ACC112 (cell line): ENCODE results near the gene PCDHB3.
"Not testable (repeated sequence)": the region's sequence is repeated elsewhere in the genome, so short reads cannot be mapped to it uniquely, and the experiment has no call there.

Source experiments
- H2AFZ ChIP-seq: fragments of 200-600 bp; sonication (generic); one replicate; pipeline ENCODE4 v1.6.0; 2017; ENCODE audit warnings: antibody characterized with exemption, low read length; ENCODE audit not compliant: unreplicated experiment
- H3K27ac ChIP-seq: fragments of 200-600 bp; sonication (generic); 2 replicates; pipeline ENCODE4 v1.5.1; 2014; ENCODE audit warnings: low read depth, mild to moderate bottlenecking, antibody characterized with exemption, low read length, moderate library complexity
- H3K27me3 ChIP-seq: fragments of 200-600 bp; sonication (generic); 2 replicates; pipeline ENCODE4 v1.6.1; 2014; ENCODE audit warnings: mild to moderate bottlenecking, antibody characterized with exemption, low read length, moderate library complexity, mixed read lengths; ENCODE audit not compliant: insufficient read depth
- H3K36me3 ChIP-seq: fragments of 200-600 bp; sonication (generic); 2 replicates; pipeline ENCODE4 v1.6.1; 2016; ENCODE audit warnings: mild to moderate bottlenecking, antibody characterized with exemption, low read length, moderate library complexity, mixed read lengths; ENCODE audit not compliant: insufficient read depth
- H3K4me1 ChIP-seq: fragments of 200-600 bp; sonication (generic); one replicate; pipeline ENCODE4 v1.6.1; 2016; ENCODE audit warnings: low read length, mixed read lengths; ENCODE audit not compliant: insufficient read depth, unreplicated experiment, control insufficient read depth
- H3K4me3 ChIP-seq: fragments of 200-600 bp; sonication (generic); 2 replicates; pipeline ENCODE4 v1.5.1; 2014; ENCODE audit warnings: mild to moderate bottlenecking, low read depth, low read length
- H3K79me2 ChIP-seq: fragments of 200-600 bp; sonication (generic); one replicate; pipeline ENCODE4 v1.6.0; 2016; ENCODE audit warnings: low read length; ENCODE audit not compliant: control insufficient read depth, unreplicated experiment, insufficient read depth

The PCDHB3 gene

GRCh38 chr5:141100243-141100805, at the start of gene PCDHB3:
PCDHB3 (plus strand) TSS chr5:141100473; CDS start chr5:141100650, 177 bp downstream.
- Histone ChIP-seq H3K4me1 (no peaks in the 10 kb centered on the region), H3K27me3 (no peaks in the 10 kb centered on the region), H3K4me3 (no peak within 1 kb of the TSS), H3K27ac (no peak within 1 kb of the TSS), H2AFZ (no peak within 1 kb of the TSS), H3K36me3 (no peaks in the 10 kb centered on the region), H3K79me2 (no peaks in the 10 kb centered on the region)

DNA sequence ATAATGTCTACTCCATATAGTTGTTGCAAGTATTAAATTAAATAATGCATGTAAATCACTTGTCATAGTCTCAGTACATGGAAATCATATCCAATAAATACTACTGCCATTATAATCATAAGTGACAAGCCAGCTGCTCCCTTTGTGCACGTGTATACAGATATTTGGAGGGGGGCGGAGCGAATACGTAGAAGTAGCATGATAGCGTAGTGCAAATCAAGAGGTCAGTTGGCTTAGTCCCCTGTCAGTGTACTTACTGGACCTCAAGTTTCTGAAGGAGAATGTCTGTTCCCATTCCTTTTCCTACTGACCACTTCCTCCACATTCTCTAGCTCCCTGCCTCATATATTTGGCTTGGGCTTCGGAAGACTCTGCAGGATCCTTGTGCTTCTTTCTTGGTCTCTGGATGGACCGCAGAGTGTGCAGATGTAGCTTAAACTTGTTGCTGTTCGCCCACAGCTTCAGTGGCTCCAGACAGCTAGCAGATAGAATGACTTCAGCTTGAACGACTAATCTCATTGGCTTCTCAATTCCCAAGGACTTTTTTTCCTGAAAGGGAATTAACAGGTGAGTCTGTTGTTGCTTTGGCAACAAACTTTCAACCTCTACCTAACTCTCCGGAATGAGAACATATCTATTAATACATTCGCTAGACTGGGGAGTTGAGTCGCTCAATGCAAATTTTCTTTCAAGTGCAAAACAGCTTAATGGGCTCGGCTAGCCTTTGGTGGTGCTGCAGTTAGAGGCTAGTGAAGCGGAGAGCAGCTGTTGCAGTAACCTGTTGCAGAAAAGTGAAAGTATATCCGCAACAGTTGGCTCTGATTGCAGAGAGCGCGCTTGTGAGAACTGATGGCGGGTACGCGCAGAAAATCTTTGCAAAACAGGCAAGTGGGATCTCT, 49.4 kb upstream of the PCDHB3 start, which contains the start of gene PCDHB1:
Gene PCDHB1, plus strand, starts transcription at position 753 of the 899 bp plus-strand sequence. Its CDS starts 97 bp downstream, at position 850.
- Histone ChIP-seq H3K4me1 (no peaks in the 10 kb centered on the region), H3K4me3 (no peak within 1 kb of the TSS), H2AFZ (peak within 1 kb of the TSS; percentile 14), H3K79me2 (no peaks in the 10 kb centered on the region), H3K27ac (no peak within 1 kb of the TSS), H3K36me3 (no peaks in the 10 kb centered on the region), H3K27me3 (peaks cover 15% of the 10 kb centered on the region; the same call in 1 of the 2 replicates)

DNA sequence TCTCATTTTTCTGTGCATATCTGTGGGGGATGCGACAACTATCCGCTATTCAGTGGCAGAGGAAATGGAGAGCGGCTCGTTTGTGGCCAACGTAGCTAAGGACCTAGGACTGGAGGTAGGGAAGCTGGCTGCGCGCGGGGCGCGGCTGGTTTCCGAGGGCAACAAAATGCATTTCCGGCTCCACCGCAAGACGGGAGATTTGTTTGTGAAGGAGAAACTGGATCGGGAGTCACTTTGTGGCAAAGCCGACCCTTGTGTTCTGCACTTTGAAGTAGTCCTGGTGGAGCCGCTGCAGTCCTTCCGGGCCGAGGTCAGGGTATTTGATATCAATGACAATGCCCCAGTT, 48.8 kb upstream of the PCDHB3 start:
- no peaks in the 10 kb centered on the region for H3K36me3 ChIP-seq
- H3K4me1 ChIP-seq: no peaks in the 10 kb centered on the region
- peaks cover 15% of the 10 kb centered on the region; the same call in 1 of the 2 replicates for H3K27me3 ChIP-seq
- no peaks in the 10 kb centered on the region for H3K79me2 ChIP-seq
- peak overlapping the region; percentile 14 for H2AFZ ChIP-seq
- no peak overlapping the region for H3K27ac ChIP-seq
- no peak overlapping the region for H3K4me3 ChIP-seq

DNA sequence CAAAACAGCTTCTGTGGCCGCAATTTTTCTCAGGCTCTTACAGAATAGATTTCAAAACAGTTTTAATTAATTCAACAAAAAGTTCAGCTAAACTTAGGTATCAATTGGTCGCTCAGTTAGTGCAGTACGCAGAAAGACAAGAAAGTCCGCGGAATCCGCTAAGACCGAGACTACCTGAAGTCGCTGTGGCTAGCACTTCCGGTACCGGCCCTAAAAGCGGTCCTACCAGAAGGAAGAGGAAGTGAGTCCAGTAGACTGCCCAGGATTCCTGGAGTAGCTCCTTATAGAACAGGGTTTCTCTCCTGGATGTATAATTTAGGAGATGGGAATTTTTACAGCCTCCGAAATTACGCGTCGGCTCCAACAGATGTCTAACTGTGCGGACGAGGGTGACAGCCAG, 22.4 kb upstream of the PCDHB3 start:
- Histone ChIP-seq H3K79me2 (no peaks in the 10 kb centered on the region), H3K4me3 (no peak overlapping the region), H3K27ac (no peak overlapping the region), H3K27me3 (no peaks in the 10 kb centered on the region), H3K4me1 (no peaks in the 10 kb centered on the region), H2AFZ (no peak overlapping the region), H3K36me3 (no peaks in the 10 kb centered on the region)

DNA sequence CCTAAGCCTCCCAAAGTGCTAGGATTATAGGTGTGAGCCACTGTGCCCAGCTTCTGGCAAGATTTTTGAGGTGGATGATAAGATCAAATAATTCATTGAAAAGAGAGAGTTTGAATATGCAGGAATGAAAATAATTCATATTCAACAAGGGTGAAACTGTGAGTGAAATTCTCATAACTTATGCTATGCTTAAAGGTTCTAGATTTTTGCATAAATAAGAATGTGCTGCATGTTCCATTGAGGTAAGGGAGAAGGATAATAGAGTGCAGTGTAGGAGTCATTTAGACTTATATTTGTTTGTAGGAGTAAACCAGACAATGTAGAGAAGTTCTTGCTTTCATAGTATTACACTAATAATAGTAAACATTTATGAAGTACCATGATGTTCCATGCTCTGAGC, 18.0 kb upstream of the PCDHB3 start:
- Histone ChIP-seq H3K36me3 (no peaks in the 10 kb centered on the region), H3K4me3 (no peak overlapping the region), H2AFZ (no peak overlapping the region), H3K27me3 (no peaks in the 10 kb centered on the region), H3K79me2 (no peaks in the 10 kb centered on the region), H3K27ac (no peak overlapping the region), H3K4me1 (no peaks in the 10 kb centered on the region)

DNA sequence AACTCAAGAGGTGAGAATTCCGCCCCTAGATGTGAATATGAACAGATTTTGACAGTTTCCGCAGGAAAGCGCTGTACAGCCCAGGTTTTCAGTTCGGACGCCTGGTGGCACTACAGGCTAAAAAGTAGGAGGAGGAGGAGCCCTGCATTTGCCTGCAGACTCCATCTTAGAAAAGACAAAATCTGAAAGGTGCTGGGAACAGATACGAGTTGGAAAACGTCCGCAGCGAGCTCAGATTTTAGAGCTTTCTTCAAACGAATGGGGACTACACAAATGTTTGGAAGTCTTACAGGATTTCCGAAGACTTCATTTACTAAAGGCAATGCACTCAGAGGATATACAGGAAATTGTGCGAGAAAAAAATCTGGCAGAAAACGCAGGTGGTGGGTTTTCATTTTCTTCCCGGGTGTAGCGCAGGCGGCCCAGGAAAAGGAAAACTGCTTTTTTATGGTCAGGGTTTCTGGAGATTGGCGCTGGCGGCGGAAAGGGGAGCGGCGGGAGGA, 15.7 kb upstream of the PCDHB3 start:
- Histone ChIP-seq H3K27me3 (no peaks in the 10 kb centered on the region), H2AFZ (no peak overlapping the region), H3K27ac (no peak overlapping the region), H3K36me3 (no peaks in the 10 kb centered on the region), H3K79me2 (no peaks in the 10 kb centered on the region), H3K4me3 (peak overlapping the region; percentile 28), H3K4me1 (no peaks in the 10 kb centered on the region)

DNA sequence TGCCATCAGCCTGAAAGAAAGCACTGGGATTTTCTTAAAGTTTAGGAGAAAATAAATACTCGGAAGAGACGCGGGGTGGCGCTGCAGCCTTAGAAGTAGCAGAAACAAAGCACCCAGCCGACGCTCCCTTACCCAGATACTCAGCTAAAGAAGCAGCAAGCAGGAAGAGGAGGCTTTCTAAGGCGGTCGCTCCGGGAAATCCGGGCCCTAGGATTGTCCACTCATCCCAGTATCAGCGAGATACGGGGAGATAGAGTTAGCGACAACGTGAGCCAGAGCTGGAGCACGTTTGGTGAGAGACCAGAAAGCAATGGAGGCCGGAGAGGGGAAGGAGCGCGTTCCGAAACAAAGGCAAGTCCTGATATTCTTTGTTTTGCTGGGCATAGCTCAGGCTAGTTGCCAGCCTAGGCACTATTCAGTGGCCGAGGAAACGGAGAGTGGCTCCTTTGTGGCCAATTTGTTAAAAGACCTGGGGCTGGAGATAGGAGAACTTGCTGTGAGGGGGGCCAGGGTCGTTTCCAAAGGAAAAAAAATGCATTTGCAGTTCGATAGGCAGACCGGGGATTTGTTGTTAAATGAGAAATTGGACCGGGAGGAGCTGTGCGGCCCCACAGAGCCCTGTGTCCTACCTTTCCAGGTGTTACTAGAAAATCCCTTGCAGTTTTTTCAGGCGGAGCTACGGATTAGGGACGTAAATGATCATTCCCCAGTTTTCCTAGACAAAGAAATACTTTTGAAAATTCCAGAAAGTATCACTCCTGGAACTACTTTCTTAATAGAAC, 5.6 kb upstream of the PCDHB3 start, which contains the start of gene PCDHB2:
Gene PCDHB2, plus strand, starts transcription at position 135 of the 782 bp plus-strand sequence. Its CDS starts 176 bp downstream, at position 311.
- Histone ChIP-seq H3K79me2 (no peaks in the 10 kb centered on the region), H3K27me3 (peaks cover 5% of the 10 kb centered on the region; the same call in 1 of the 2 replicates), H3K4me3 (peak within 1 kb of the TSS; percentile 49; the same call in 1 of the 2 replicates), H3K4me1 (no peaks in the 10 kb centered on the region), H3K36me3 (no peaks in the 10 kb centered on the region), H3K27ac (no peak within 1 kb of the TSS), H2AFZ (no peak within 1 kb of the TSS)

- Histone ChIP-seq H3K27me3 (peaks cover 5% of the 10 kb centered on the region; the same call in 1 of the 2 replicates), H3K79me2 (no peaks in the 10 kb centered on the region), H3K36me3 (no peaks in the 10 kb centered on the region), H3K4me3 (no peak overlapping the region), H2AFZ (no peak overlapping the region), H3K27ac (no peak overlapping the region), H3K4me1 (no peaks in the 10 kb centered on the region)
Observed at GRCh38 chr5:141095263-141095641, 5.0 kb upstream of the PCDHB3 start.

GRCh38 chr5:141096181-141096580, 4.1 kb upstream of the PCDHB3 start:
- H3K27me3 ChIP-seq, H3K4me1 ChIP-seq, H3K79me2 ChIP-seq, H2AFZ ChIP-seq, H3K27ac ChIP-seq, H3K36me3 ChIP-seq, H3K4me3 ChIP-seq: not testable (repeated sequence)

GRCh38 chr5:141096586-141096985, 3.7 kb upstream of the PCDHB3 start:
- H2AFZ ChIP-seq, H3K27ac ChIP-seq: not testable (repeated sequence)

More at GRCh38 chr5:141096586-141096985, 3.7 kb upstream of the PCDHB3 start:
- H3K4me1 ChIP-seq, H3K79me2 ChIP-seq, H3K36me3 ChIP-seq, H3K4me3 ChIP-seq, H3K27me3 ChIP-seq: not testable (repeated sequence)
